Liver (tissue), 9 donors: Measurements from ENCODE around the gene UQCRC2. TPM values are rescaled to one million over a fixed set of nuclear protein-coding genes. Genes with fewer than 3 reads are reported as not detected.

Experiments used
- DNase-seq: peaks from one replicate; pipeline ENCODE4 v3.0.0-alpha.2; 2017; ENCODE audit warnings: low spot score
- H3K27ac ChIP-seq, 2 donors: one replicate each; pipeline ENCODE4 v1.7.0; 2013; ENCODE audit warnings: inconsistent platforms in 2 of 2, low read length in 2 of 2, control low read depth in 1 of 2, low read depth in 1 of 2, mild to moderate bottlenecking in 1 of 2
- H3K27me3 ChIP-seq, 4 donors: one replicate each; pipeline versions ENCODE4 v1.6.1 to v1.7.0; 2013; ENCODE audit warnings: low read length in 3 of 4, inconsistent platforms in 1 of 4, mild to moderate bottlenecking in 1 of 4, moderate library complexity in 1 of 4; ENCODE audit not compliant: control insufficient read depth in 4 of 4, insufficient read depth in 4 of 4
- H3K36me3 ChIP-seq, 4 donors: one replicate each; pipeline versions ENCODE4 v1.6.1 to v1.7.0; 2013; ENCODE audit warnings: low read length in 3 of 4, mild to moderate bottlenecking in 3 of 4, low read depth in 1 of 4, moderate library complexity in 1 of 4; ENCODE audit not compliant: control insufficient read depth in 4 of 4, insufficient read depth in 3 of 4
- H3K4me1 ChIP-seq, 4 donors: one replicate each; pipeline versions ENCODE4 v1.6.1 to v1.7.0; 2013; ENCODE audit warnings: low read length in 3 of 4, mild to moderate bottlenecking in 3 of 4, moderate library complexity in 1 of 4; ENCODE audit not compliant: control insufficient read depth in 4 of 4, insufficient read depth in 4 of 4
- H3K4me3 ChIP-seq, 3 donors: one replicate each; pipeline versions ENCODE4 v1.6.1 to v1.7.0; 2013; ENCODE audit warnings: low read length in 3 of 3, control low read depth in 1 of 3, low read depth in 1 of 3, mild to moderate bottlenecking in 1 of 3
- H3K9ac ChIP-seq, 2 donors: one replicate each; pipeline ENCODE4 v1.7.0; 2013; ENCODE audit warnings: low read length in 2 of 2, mild to moderate bottlenecking in 2 of 2, moderate library complexity in 2 of 2, control low read depth in 1 of 2, low read depth in 1 of 2
- H3K9me3 ChIP-seq, 4 donors: one replicate each; pipeline versions ENCODE4 v1.6.1 to v1.7.0; 2013; ENCODE audit warnings: low read length in 3 of 4; ENCODE audit not compliant: control insufficient read depth in 4 of 4
- HNF4A ChIP-seq, 2 donors: conservative IDR thresholded peaks; 2 replicates each; pipeline ENCODE4 v1.6.1; 2016; ENCODE audit warnings: antibody characterized with exemption in 2 of 2, mild to moderate bottlenecking in 2 of 2
- HNF4G ChIP-seq: IDR thresholded peaks from 2 replicates; pipeline ENCODE4 v1.6.1; 2016; ENCODE audit warnings: antibody characterized with exemption
- RXRA ChIP-seq, 2 donors: IDR thresholded peaks; 2 replicates each; pipeline ENCODE4 v1.6.1; 2017 to 2018; ENCODE audit warnings: antibody characterized with exemption in 2 of 2, mild to moderate bottlenecking in 1 of 2
- SP1 ChIP-seq: IDR thresholded peaks from 2 replicates; pipeline ENCODE4 v1.6.1; 2018; ENCODE audit warnings: antibody characterized with exemption, mild to moderate bottlenecking
- WGBS: extraction: QIAGEN DNeasy Blood & Tissue Kit; methylation state at CpG from one replicate; pipeline ENCODE4 v1.1.7; 2013; 5-methylcytosine and 5-hydroxymethylcytosine counted together
- polyA plus RNA-seq, 2 donors: library from polyadenylated mRNA; stranded (reverse) in 1 of 2; unstranded in 1 of 2; fragments of 200-250 nt in 1 of 2; fragments of >200 nt in 1 of 2; fragmentation: Nextera tagmentation in 1 of 2; extraction: Ambion mirVana in 1 of 2; gene quantifications; one replicate each; pipeline versions ENCODE4 v1.2.1 to v1.2.3, GENCODE V29; 2013 to 2015
- total RNA-seq, 2 donors: library from RNA; depleted of rRNA; stranded (reverse); fragments of >200 nt; gene quantifications; one replicate each; pipeline ENCODE4 v1.2.3, GENCODE V29; 2014
- TF ChIP-seq, protein P1 (sequence below): IDR thresholded peaks from 2 replicates; pipeline ENCODE4 v1.6.1; 2016; ENCODE audit warnings: antibody characterized with exemption
- TF ChIP-seq, protein P2 (sequence below): IDR thresholded peaks from 2 replicates; pipeline ENCODE4 v1.6.1; 2016; ENCODE audit warnings: antibody characterized with exemption
- TF ChIP-seq, protein P3 (sequence below): IDR thresholded peaks from 2 replicates; pipeline ENCODE4 v1.6.1; 2016; ENCODE audit warnings: antibody characterized with exemption, mild to moderate bottlenecking
- TF ChIP-seq, protein P4 (sequence below): fragments of 150-350 bp; IDR thresholded peaks from 2 replicates; pipeline ENCODE4 v1.5.1; 2017; ENCODE audit warnings: improper control_type of control experiment, low read depth, low read length; ENCODE audit not compliant: missing input control
- donor health status: healthy.
- donor health status: healthy.
- donor health status: healthy.
- donor health status: healthy.
- donor health status: healthy.

The UQCRC2 gene
- total and polyA plus RNA-seq, 4 donors: 88.8 to 164 (median 140) TPM

DNA sequence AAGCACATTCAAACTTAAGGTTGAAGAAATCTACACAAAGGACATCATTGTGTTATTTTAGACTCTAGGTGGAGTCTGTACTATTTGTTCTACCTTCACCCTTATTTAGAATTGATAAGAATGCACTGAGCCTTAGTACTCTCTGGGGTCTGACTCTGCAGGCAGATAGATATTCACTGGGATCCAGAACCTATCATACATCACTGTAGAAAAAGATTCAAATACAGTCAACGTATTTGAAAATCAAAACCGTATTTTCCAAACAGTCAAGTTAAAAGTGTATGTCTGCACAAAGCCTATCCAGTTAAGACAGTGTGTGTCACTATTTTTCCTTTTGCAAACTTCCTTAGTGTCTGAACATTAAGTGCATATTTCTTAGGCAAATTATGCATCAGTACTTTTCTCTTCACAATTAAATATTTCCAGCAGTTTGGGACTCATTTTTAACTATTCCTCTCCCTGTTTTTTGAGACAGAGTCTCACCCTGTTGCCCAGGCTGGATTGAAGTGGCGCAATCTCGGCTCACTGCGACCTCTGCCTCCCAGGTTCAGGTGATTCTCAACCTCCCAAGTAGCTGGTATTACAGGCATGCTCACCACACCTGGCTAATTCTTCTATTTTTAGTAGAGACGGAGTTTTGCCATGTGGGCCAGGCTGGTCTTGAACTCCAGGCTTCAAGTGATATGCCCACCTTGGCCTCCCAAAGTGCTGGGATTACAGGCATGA, 77.1 kb downstream of the UQCRC2 start:
- Histone ChIP-seq H3K4me3 (no peak overlapping the region), H3K27ac (no peak overlapping the region), H3K36me3 (peaks cover 0 to 1% (median 0%) of the 10 kb centered on the region in 4 donors), H3K27me3 (no peaks in the 10 kb centered on the region), H3K9ac (no peak overlapping the region), H3K4me1 (peaks cover 0 to 12% (median 3%) of the 10 kb centered on the region in 4 donors), H3K9me3 (no peaks in the 10 kb centered on the region)
- TF ChIP-seq HNF4G: no peak
- TF ChIP-seq RXRA (IDR thresholded peaks at IDR 0.05): peak; percentile 28 to 40
- TF ChIP-seq, protein P1, sequence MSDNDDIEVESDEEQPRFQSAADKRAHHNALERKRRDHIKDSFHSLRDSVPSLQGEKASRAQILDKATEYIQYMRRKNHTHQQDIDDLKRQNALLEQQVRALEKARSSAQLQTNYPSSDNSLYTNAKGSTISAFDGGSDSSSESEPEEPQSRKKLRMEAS: peak; percentile 16
- peak; percentile 56 to 57 for TF ChIP-seq HNF4A (conservative IDR thresholded peaks at IDR 0.05)
- TF ChIP-seq, protein P2, sequence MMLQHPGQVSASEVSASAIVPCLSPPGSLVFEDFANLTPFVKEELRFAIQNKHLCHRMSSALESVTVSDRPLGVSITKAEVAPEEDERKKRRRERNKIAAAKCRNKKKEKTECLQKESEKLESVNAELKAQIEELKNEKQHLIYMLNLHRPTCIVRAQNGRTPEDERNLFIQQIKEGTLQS: no peak
- TF ChIP-seq, protein P3, sequence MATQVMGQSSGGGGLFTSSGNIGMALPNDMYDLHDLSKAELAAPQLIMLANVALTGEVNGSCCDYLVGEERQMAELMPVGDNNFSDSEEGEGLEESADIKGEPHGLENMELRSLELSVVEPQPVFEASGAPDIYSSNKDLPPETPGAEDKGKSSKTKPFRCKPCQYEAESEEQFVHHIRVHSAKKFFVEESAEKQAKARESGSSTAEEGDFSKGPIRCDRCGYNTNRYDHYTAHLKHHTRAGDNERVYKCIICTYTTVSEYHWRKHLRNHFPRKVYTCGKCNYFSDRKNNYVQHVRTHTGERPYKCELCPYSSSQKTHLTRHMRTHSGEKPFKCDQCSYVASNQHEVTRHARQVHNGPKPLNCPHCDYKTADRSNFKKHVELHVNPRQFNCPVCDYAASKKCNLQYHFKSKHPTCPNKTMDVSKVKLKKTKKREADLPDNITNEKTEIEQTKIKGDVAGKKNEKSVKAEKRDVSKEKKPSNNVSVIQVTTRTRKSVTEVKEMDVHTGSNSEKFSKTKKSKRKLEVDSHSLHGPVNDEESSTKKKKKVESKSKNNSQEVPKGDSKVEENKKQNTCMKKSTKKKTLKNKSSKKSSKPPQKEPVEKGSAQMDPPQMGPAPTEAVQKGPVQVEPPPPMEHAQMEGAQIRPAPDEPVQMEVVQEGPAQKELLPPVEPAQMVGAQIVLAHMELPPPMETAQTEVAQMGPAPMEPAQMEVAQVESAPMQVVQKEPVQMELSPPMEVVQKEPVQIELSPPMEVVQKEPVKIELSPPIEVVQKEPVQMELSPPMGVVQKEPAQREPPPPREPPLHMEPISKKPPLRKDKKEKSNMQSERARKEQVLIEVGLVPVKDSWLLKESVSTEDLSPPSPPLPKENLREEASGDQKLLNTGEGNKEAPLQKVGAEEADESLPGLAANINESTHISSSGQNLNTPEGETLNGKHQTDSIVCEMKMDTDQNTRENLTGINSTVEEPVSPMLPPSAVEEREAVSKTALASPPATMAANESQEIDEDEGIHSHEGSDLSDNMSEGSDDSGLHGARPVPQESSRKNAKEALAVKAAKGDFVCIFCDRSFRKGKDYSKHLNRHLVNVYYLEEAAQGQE: no peak
- TF ChIP-seq, protein P4, sequence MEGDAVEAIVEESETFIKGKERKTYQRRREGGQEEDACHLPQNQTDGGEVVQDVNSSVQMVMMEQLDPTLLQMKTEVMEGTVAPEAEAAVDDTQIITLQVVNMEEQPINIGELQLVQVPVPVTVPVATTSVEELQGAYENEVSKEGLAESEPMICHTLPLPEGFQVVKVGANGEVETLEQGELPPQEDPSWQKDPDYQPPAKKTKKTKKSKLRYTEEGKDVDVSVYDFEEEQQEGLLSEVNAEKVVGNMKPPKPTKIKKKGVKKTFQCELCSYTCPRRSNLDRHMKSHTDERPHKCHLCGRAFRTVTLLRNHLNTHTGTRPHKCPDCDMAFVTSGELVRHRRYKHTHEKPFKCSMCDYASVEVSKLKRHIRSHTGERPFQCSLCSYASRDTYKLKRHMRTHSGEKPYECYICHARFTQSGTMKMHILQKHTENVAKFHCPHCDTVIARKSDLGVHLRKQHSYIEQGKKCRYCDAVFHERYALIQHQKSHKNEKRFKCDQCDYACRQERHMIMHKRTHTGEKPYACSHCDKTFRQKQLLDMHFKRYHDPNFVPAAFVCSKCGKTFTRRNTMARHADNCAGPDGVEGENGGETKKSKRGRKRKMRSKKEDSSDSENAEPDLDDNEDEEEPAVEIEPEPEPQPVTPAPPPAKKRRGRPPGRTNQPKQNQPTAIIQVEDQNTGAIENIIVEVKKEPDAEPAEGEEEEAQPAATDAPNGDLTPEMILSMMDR: no peak
- no peak for DNase-seq
- 49% methylated on average over 6 of the region's 6 CpGs for WGBS

DNA sequence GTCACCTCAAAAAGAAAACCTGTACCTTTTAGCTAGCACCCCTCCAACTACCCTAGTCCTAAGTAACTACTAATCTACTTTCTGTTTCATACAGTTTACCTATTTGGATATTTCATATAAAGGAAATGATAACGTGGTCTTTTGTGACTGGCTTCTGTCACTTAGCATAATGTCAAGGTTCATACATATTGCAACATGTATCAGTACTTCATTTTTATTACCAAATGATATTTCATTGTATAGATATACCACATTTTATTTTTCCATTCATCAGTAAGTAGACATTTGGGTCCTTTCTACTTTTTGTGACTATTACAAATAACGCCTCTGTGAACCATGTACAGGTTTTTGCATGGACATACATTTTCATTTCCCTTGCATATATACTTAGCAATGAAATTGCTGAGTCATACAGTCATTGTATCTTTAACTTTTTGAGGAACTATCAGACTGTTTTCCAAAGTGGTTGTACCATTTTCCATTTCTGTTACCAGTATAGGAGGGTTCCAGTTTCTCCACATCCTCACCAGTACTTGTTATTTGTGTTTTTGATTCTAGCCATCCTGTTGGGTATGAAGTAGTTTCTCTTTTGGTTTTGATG, 78.4 kb downstream of the UQCRC2 start:
- Histone ChIP-seq H3K27me3 (no peaks in the 10 kb centered on the region), H3K4me3 (no peak overlapping the region), H3K36me3 (peaks cover 0 to 2% (median 0%) of the 10 kb centered on the region in 4 donors), H3K9me3 (no peaks in the 10 kb centered on the region), H3K9ac (no peak overlapping the region), H3K27ac (no peak overlapping the region), H3K4me1 (peaks cover 0 to 12% (median 3%) of the 10 kb centered on the region in 4 donors)
- DNase-seq: no peak
- no peak for TF ChIP-seq SP1
- 75% methylated on average over 2 of the region's 2 CpGs for WGBS

Other genes with a start within 250 kb of the UQCRC2 start
- gene NPIPB4, start 95.6 kb upstream of the UQCRC2 start, total RNA-seq: 10 to 100 TPM; 44.0 to 49.4 TPM
- 10 to 100 TPM in 1 of 2 donors, 1 to 10 TPM in 1; 2.6 to 23.8 TPM for gene NPIPB4, start 95.6 kb upstream of the UQCRC2 start, polyA plus RNA-seq
- gene PDZD9, start 47.8 kb downstream of the UQCRC2 start, total RNA-seq: not detected
- gene PDZD9, start 47.8 kb downstream of the UQCRC2 start, polyA plus RNA-seq: not detected
- 10 to 100 TPM in 1 of 2 donors, 1 to 10 TPM in 1; 4.2 to 13.6 TPM for gene MOSMO, start 54.8 kb downstream of the UQCRC2 start, total RNA-seq
- gene MOSMO, start 54.8 kb downstream of the UQCRC2 start, polyA plus RNA-seq: 1 to 10 TPM; 3.9 to 4.8 TPM
- gene VWA3A, start 139.2 kb downstream of the UQCRC2 start, total RNA-seq: under 1 TPM; 0.05 to 0.17 TPM
- gene VWA3A, start 139.2 kb downstream of the UQCRC2 start, polyA plus RNA-seq: not detected
- not detected for gene SDR42E2, start 209.1 kb downstream of the UQCRC2 start, total RNA-seq
- under 1 TPM in 1 of 2 donors, not detected in 1; 0.07 TPM for gene SDR42E2, start 209.1 kb downstream of the UQCRC2 start, polyA plus RNA-seq